Right lobe of liver (tissue), 4 donors: ENCODE measurements around the gene LRRC7.

Source experiments
- POLR2A ChIP-seq: fragments of 450-650 bp; IDR thresholded peaks from one replicate; pipeline ENCODE4 v1.6.1; 2017; ENCODE audit warnings: antibody characterized with exemption, mild to moderate bottlenecking
- TF ChIP-seq, protein P1 (sequence below), 4 donors: fragments of 200-600 bp in 3 of 4; fragments of 450-650 bp in 1 of 4; IDR thresholded peaks; one replicate each; pipeline versions ENCODE4 v1.5.1 to v1.8.0; 2016 to 2022; ENCODE audit warnings: antibody characterized with exemption in 4 of 4, mild to moderate bottlenecking in 2 of 4
- donor health status: DM: no; HTN: no; CAD: no.
- donor health status: DM: no; HTN: no; CAD: no.
- donor health status: DM: no; HTN: yes; CAD: no.

DNA sequence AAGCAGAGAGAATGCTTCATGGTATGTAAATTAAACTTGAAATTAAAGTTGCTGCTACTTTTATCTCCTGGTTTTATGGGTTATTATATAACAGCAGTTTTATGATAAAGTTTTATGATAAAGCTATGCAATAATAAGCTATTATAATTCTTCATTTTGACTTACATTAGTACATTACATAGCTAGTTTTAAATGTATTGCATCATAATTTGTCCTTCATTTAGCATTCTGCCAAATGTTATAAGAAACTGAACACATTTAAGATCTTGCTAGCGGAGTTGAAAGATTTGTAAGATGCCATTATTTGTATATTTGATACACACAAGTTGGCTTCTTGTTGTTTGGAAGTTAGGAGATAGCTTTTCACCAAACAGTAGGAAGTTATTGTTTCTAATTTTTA, 536.0 kb downstream of the LRRC7 start:
- TF ChIP-seq, protein P1, sequence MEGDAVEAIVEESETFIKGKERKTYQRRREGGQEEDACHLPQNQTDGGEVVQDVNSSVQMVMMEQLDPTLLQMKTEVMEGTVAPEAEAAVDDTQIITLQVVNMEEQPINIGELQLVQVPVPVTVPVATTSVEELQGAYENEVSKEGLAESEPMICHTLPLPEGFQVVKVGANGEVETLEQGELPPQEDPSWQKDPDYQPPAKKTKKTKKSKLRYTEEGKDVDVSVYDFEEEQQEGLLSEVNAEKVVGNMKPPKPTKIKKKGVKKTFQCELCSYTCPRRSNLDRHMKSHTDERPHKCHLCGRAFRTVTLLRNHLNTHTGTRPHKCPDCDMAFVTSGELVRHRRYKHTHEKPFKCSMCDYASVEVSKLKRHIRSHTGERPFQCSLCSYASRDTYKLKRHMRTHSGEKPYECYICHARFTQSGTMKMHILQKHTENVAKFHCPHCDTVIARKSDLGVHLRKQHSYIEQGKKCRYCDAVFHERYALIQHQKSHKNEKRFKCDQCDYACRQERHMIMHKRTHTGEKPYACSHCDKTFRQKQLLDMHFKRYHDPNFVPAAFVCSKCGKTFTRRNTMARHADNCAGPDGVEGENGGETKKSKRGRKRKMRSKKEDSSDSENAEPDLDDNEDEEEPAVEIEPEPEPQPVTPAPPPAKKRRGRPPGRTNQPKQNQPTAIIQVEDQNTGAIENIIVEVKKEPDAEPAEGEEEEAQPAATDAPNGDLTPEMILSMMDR (IDR thresholded peaks at IDR 0.05), result no peak
- no peak for TF ChIP-seq POLR2A
